GM19099 (cell line): ENCODE results near the gene EXOC4.

ENCODE experiments used
- POLR2A ChIP-seq: IDR thresholded peaks from 3 replicates; pipeline ENCODE4 v1.6.1; 2011; ENCODE audit warnings: low read depth; ENCODE audit not compliant: insufficient read length; ENCODE audit errors: extremely low read depth

EXOC4 gene

GRCh38 chr7:133564484-133564883 is 311.6 kb downstream of the EXOC4 start:
- no peak for TF ChIP-seq POLR2A

GRCh38 chr7:133568544-133568943 is 315.7 kb downstream of the EXOC4 start:
- TF ChIP-seq POLR2A: no peak

GRCh38 chr7:133570321-133570720 is 317.4 kb downstream of the EXOC4 start:
- TF ChIP-seq POLR2A: no peak

- TF ChIP-seq POLR2A: no peak
These were observed 318.2 kb downstream of the EXOC4 start for GRCh38 chr7:133571076-133571475.

- no peak for TF ChIP-seq POLR2A
These were observed 319.2 kb downstream of the EXOC4 start for GRCh38 chr7:133572087-133572486.

- TF ChIP-seq POLR2A: no peak
These were observed 320.0 kb downstream of the EXOC4 start for GRCh38 chr7:133572843-133573242.

GRCh38 chr7:133573554-133574265 is 320.8 kb downstream of the EXOC4 start:
- no peak for TF ChIP-seq POLR2A

- no peak for TF ChIP-seq POLR2A
These were observed 323.0 kb downstream of the EXOC4 start for GRCh38 chr7:133575726-133576440.

GRCh38 chr7:133576612-133577168 is 323.8 kb downstream of the EXOC4 start:
- no peak for TF ChIP-seq POLR2A

GRCh38 chr7:133582766-133583523 is 330.1 kb downstream of the EXOC4 start:
- TF ChIP-seq POLR2A: no peak

GRCh38 chr7:133583545-133584171 is 330.8 kb downstream of the EXOC4 start:
- TF ChIP-seq POLR2A: no peak

- no peak for TF ChIP-seq POLR2A
These were observed 332.2 kb downstream of the EXOC4 start for GRCh38 chr7:133584956-133585668.

GRCh38 chr7:133586253-133586652 is 333.4 kb downstream of the EXOC4 start:
- no peak for TF ChIP-seq POLR2A

- TF ChIP-seq POLR2A: no peak
These were observed 335.0 kb downstream of the EXOC4 start for GRCh38 chr7:133587903-133588302.
